ENCODE measurements around the gene RNGTT. TPM values are rescaled to one million over a fixed set of nuclear protein-coding genes. Genes with fewer than 3 reads are reported as not detected.

RNGTT gene
- total RNA-seq, 1 donor from 2014 or later: 11.4 TPM

DNA sequence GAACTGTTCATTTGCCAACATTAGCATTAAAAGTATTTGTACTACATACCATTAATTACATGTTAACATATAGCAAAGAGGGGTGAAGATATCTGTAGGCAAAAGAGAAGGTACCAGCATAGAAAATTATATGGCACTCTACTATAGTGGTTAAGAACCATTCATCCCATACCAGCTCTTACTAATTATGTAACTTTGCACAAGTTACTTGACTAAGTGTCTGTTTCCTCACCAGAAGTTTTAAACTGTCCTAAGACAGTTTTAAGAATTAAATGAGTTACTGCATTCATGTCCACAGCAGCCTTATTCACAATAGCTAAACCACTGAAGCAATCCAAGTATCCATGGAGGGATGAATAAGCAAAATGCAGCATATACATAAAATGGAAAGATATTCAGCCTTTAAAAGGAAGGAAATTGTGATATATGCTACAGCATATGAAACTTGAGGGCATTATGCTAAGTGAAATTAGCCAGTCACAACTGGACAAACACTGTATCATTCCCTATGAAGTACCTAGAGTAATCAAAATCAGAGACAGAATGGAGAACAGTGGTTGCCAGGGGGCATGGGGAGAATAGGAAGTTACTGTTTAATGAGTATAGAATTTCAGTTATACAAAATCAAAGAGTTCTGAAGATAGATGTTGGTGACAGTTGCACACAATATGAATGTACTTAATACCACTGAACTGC is 98.9 kb downstream of the RNGTT start:
- ATAC-seq: no peak
- Histone ChIP-seq H3K27me3 (ENCODE audit: low read depth) (no peaks in the 10 kb centered on the region), H3K4me3 (no peak overlapping the region), H3K27ac (no peak overlapping the region), H3K4me1 (no peaks in the 10 kb centered on the region), H3K9me3 (no peaks in the 10 kb centered on the region), H3K36me3 (no peaks in the 10 kb centered on the region)
- no peak for TF ChIP-seq CTCF (IDR thresholded peaks at IDR 0.05)
- DNase-seq: no peak
- intact Hi-C loops (cut with DNase I): no loop called here

DNA sequence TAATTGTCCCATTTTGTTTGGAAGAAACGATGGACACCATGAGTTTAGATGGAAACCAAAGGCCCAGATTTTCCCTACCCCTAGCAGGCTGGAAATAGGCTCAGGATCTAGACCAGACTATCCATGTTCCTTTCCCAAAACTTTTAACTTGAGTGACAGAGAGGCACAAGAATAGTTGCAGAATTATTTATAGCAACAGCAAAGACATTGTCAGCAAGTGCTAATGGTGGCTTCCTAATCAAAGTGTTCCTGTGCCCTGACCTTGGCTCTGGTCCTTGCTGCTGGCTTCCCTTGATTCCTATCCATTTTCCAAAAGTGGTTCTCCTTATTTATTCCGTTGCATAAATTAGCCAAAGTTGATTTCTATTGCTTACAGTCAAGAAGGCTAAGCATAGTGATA is 103.1 kb downstream of the RNGTT start:
- Histone ChIP-seq H3K27ac (no peak overlapping the region), H3K9me3 (no peaks in the 10 kb centered on the region), H3K27me3 (ENCODE audit: low read depth) (no peaks in the 10 kb centered on the region), H3K4me3 (no peak overlapping the region), H3K4me1 (no peaks in the 10 kb centered on the region), H3K36me3 (no peaks in the 10 kb centered on the region)
- intact Hi-C loops (cut with DNase I): no loop called here
- ATAC-seq (no peak), DNase-seq (no peak)
- no peak for TF ChIP-seq CTCF (IDR thresholded peaks at IDR 0.05)

- Histone ChIP-seq H3K36me3 (no peaks in the 10 kb centered on the region), H3K27ac (no peak overlapping the region), H3K27me3 (ENCODE audit: low read depth) (no peaks in the 10 kb centered on the region), H3K4me3 (no peak overlapping the region), H3K9me3 (no peaks in the 10 kb centered on the region), H3K4me1 (no peaks in the 10 kb centered on the region)
- intact Hi-C loops (cut with DNase I): no loop called here
- DNase-seq: no peak
- ATAC-seq: no peak
- TF ChIP-seq CTCF (IDR thresholded peaks at IDR 0.05): no peak
These were observed 105.0 kb downstream of the RNGTT start for GRCh38 chr6:88858455-88858854.

DNA sequence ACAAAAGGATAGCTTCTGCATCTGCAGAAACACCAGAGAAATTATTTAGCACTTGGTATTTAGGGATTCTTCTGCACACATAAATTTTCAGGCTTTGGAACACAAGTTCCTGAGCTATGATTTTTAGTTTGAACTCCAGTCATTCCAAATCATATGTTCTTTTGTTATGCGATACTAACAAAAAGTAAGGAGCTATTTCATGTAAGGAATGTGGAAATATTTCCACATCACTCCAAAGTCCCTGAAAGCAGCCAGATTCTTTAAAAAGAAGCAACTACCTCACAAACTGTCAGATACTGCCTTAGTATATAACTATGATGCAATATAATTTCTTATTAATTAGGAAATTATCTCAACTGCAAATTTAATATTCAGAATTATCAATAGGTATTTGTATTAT is 106.9 kb downstream of the RNGTT start:
- no peaks in the 10 kb centered on the region for H3K9me3 ChIP-seq
- H3K4me1 ChIP-seq: no peaks in the 10 kb centered on the region
- TF ChIP-seq CTCF (IDR thresholded peaks at IDR 0.05): no peak
- H3K4me3 ChIP-seq: no peak overlapping the region
- ATAC-seq (no peak), DNase-seq (no peak)
- no peaks in the 10 kb centered on the region for H3K27me3 ChIP-seq (ENCODE audit: low read depth)
- H3K27ac ChIP-seq: no peak overlapping the region
- intact Hi-C loops (cut with DNase I): no loop called here
- no peaks in the 10 kb centered on the region for H3K36me3 ChIP-seq

DNA sequence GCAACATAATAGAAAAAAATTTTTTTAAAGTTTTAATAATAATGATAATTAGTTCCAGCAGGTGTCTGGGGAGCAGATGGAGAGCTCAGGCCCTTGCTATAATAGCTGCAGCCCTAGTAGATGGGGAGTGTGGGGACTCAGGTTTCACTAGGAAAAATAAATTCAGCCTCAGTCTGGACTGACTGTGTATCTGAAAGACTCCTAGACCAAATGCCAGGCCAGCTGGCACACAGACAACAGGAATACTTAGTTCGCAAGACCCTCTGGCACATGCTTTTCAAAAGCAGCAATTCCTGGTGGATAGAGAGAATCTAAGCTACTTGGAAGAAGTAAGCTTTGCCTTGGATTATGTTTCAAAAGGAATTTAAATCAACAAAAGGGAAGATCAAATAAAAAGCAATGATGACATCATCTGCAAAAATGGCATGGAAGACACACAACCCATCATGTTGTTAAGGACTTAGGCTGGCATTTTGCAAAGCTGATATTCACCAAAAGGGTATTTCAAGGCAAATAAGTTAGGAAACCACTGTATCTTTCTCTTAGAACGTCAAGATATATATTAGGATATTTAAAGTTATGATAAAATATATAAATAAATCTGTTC is 107.8 kb downstream of the RNGTT start:
- ATAC-seq: no peak
- Histone ChIP-seq H3K4me1 (no peaks in the 10 kb centered on the region), H3K4me3 (no peak overlapping the region), H3K36me3 (no peaks in the 10 kb centered on the region), H3K27ac (no peak overlapping the region), H3K27me3 (ENCODE audit: low read depth) (no peaks in the 10 kb centered on the region), H3K9me3 (no peaks in the 10 kb centered on the region)
- intact Hi-C loops (cut with DNase I): no loop called here
- no peak for DNase-seq
- TF ChIP-seq CTCF (IDR thresholded peaks at IDR 0.05): no peak
